ENCODE results near the gene HIVEP2. TPM values are rescaled to one million over a fixed set of nuclear protein-coding genes. Genes with fewer than 3 reads are reported as not detected.

HIVEP2 gene
- total and polyA plus RNA-seq, 10 donors, result 2.5 to 41.3 (median 30.3) TPM

GRCh38 chr6:142773859-142774648 lies 170.9 kb downstream of the HIVEP2 start:
- no peaks in the 10 kb centered on the region for H3K27me3 ChIP-seq (replicated peaks in 1 of 7)
- H3K4me1 ChIP-seq, result peaks cover 0 to 4% (median 0%) of the 10 kb centered on the region in 6 donors
- H3K36me3 ChIP-seq, result peaks cover 0 to 58% (median 50%) of the 10 kb centered on the region in 6 donors
- no peak for TF ChIP-seq POLR2A (IDR thresholded peaks at IDR 0.05)
- no peak for TF ChIP-seq CTCF (IDR thresholded peaks at IDR 0.05 in 8 of 11, conservative IDR thresholded peaks at IDR 0.05 in 3 of 11)
- no peak for TF ChIP-seq POLR2AphosphoS5 (IDR thresholded peaks at IDR 0.05)
- 79 to 88% (median 81%) methylated on average over 12 of the region's 12 CpGs for WGBS, 5 donors
- peak overlapping the region in 3 of 8 donors; percentile 2 to 39 (median 19) for H3K27ac ChIP-seq
- DNase-seq, result no peak
- no peaks in the 10 kb centered on the region for H3K9me3 ChIP-seq
- no peak overlapping the region for H3K4me3 ChIP-seq
- intact Hi-C loops (cut with DNase I; ENCODE audit: low total_unique reads), result no loop called here

- H3K27me3 ChIP-seq (replicated peaks in 1 of 7), result no peaks in the 10 kb centered on the region
- intact Hi-C loops (cut with DNase I; ENCODE audit: low total_unique reads), result no loop called here
- TF ChIP-seq POLR2A (IDR thresholded peaks at IDR 0.05) (no peak), POLR2AphosphoS5 (IDR thresholded peaks at IDR 0.05) (no peak), CTCF (IDR thresholded peaks at IDR 0.05 in 8 of 11, conservative IDR thresholded peaks at IDR 0.05 in 3 of 11) (no peak)
- peak overlapping the region in 2 of 8 donors; percentile 19 to 39 for H3K27ac ChIP-seq
- peaks cover 0 to 63% (median 53%) of the 10 kb centered on the region in 6 donors for H3K36me3 ChIP-seq
- no peaks in the 10 kb centered on the region for H3K9me3 ChIP-seq
- WGBS, 5 donors, result 86 to 95% (median 90%) methylated on average over 9 of the region's 9 CpGs
- DNase-seq, result no peak
- H3K4me1 ChIP-seq, result peaks cover 0 to 3% (median 0%) of the 10 kb centered on the region in 6 donors
- no peak overlapping the region for H3K4me3 ChIP-seq
Measured at GRCh38 chr6:142773324-142773723, 171.7 kb downstream of the HIVEP2 start.

- WGBS, 5 donors, result 94 to 99% (median 97%) methylated on average over 10 to 12 of the region's 12 CpGs
- Histone ChIP-seq H3K36me3 (peaks cover 0 to 82% (median 56%) of the 10 kb centered on the region in 6 donors), H3K4me1 (no peaks in the 10 kb centered on the region), H3K27ac (no peak overlapping the region), H3K4me3 (no peak overlapping the region), H3K27me3 (replicated peaks in 1 of 7) (no peaks in the 10 kb centered on the region), H3K9me3 (no peaks in the 10 kb centered on the region)
- TF ChIP-seq POLR2AphosphoS5 (IDR thresholded peaks at IDR 0.05), result peak in 1 of 3 donors; percentile 50
- TF ChIP-seq CTCF (IDR thresholded peaks at IDR 0.05 in 8 of 11, conservative IDR thresholded peaks at IDR 0.05 in 3 of 11), result no peak
- no peak for TF ChIP-seq POLR2A (IDR thresholded peaks at IDR 0.05)
- intact Hi-C loops (cut with DNase I; ENCODE audit: low total_unique reads), result no loop called here
- DNase-seq, result peak; percentile 73
Measured at GRCh38 chr6:142771162-142771561, 173.8 kb downstream of the HIVEP2 start.

GRCh38 chr6:142765306-142765705 lies 179.7 kb downstream of the HIVEP2 start:
- no peak for TF ChIP-seq POLR2AphosphoS5 (IDR thresholded peaks at IDR 0.05)
- TF ChIP-seq POLR2A (IDR thresholded peaks at IDR 0.05), result no peak
- no peak for TF ChIP-seq CTCF (IDR thresholded peaks at IDR 0.05 in 8 of 11, conservative IDR thresholded peaks at IDR 0.05 in 3 of 11)
- DNase-seq, result no peak
- Histone ChIP-seq H3K4me3 (no peak overlapping the region), H3K9me3 (no peaks in the 10 kb centered on the region), H3K27ac (no peak overlapping the region), H3K4me1 (peaks cover 0 to 6% (median 0%) of the 10 kb centered on the region in 6 donors), H3K36me3 (peaks cover 0 to 78% (median 39%) of the 10 kb centered on the region in 6 donors), H3K27me3 (replicated peaks in 1 of 7) (no peaks in the 10 kb centered on the region)
- intact Hi-C loops (cut with DNase I; ENCODE audit: low total_unique reads), result no loop called here
- WGBS, 5 donors, result 82 to 97% (median 93%) methylated on average over 1 of the region's 1 CpG
